GM21515 (cell line): ENCODE measurements around the gene GCC2.
"Not testable (repeated sequence)": the region's sequence is repeated elsewhere in the genome, so short reads cannot be mapped to it uniquely, and the experiment has no call there.

Experiments used
- ATAC-seq: cut with Tn5 transposase; IDR thresholded peaks from one replicate; pipeline ENCODE4 v1.9.1; 2021; ENCODE audit not compliant: unreplicated experiment

The GCC2 gene

GRCh38 chr2:108524688-108525087 is 75.7 kb downstream of the GCC2 start:
- not testable (repeated sequence) for ATAC-seq

DNA sequence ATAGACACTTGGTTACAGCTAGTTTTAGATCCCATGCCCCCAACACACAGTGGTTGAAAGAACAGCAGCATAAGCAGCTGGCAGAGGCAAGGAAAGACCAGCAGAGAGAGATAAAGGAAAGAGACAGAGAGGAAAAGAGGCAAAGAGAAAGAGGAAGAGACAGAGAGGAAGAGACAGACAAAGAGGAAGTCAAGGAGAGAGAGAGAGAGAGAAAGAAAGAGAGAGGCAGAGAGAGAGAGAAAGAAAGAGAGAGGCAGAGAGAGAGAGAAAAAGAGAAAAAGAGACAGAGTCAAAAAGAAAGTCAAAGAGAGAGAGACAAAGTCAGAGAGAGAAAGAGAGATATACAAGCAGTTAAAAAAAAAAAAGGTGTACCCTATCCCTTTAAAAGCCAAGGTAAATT is 76.3 kb downstream of the GCC2 start:
- ATAC-seq: not testable (repeated sequence)

DNA sequence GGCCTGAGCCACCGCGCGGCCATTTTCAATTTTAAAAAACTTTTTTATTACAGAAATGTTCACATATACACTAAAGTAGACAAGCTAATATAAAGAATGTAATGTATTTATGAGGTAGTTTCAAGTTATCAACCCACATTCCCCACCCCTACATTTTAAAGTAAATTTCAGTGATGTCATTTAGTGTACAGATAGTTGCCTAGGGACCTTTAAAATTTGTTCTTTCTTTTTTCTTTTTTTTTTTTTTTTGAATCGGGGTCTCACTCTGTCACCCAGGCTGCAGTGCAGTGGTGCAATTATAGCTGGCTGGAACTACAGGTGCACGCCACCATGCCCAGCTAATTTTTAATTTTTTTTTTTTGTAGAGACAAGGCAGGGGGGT is 82.7 kb downstream of the GCC2 start:
- ATAC-seq: no peak

DNA sequence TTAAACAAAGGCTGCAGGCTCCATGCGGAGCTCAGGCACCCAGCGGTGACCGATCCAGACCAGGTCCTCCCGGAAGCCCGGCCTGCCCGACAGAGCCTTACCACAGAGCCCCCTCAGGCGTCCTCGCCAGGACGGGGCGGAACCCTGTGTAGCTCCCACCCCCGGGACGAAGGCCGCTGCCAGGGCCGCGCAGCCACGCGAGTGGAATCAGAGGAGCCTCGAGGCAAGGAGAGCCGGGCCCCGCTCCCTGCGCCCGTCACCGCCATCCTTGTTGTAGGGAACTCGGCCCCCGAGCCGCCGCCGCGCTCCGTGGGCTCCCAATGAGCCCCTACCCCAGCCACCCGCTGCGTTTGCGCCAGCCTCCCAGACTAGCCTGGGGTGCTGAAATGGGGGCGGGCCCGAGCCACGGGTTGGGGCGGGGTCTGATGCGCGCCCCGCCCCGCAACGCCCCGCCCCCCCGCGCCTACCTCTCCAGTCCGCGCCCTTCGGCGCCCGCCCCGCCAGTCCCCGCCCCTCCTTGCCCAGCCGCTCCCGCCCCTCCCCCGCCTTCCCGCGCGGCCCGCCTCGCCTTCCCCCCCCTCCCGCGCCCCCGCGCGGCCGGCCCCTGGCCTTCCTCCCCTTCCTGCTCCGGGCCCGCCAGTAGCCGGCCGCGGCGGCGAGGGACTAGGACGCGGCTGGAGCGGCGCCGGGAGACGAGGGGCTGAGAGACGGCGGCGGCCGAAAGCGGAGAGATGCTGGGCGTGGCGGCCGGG is 85.0 kb downstream of the GCC2 start, which contains the start of gene LIMS1:
Gene LIMS1 (plus strand): TSS at position 639 of the 752 bp plus-strand sequence. CDS start 93 bp downstream, at position 732.
- peak; percentile 92 for ATAC-seq

DNA sequence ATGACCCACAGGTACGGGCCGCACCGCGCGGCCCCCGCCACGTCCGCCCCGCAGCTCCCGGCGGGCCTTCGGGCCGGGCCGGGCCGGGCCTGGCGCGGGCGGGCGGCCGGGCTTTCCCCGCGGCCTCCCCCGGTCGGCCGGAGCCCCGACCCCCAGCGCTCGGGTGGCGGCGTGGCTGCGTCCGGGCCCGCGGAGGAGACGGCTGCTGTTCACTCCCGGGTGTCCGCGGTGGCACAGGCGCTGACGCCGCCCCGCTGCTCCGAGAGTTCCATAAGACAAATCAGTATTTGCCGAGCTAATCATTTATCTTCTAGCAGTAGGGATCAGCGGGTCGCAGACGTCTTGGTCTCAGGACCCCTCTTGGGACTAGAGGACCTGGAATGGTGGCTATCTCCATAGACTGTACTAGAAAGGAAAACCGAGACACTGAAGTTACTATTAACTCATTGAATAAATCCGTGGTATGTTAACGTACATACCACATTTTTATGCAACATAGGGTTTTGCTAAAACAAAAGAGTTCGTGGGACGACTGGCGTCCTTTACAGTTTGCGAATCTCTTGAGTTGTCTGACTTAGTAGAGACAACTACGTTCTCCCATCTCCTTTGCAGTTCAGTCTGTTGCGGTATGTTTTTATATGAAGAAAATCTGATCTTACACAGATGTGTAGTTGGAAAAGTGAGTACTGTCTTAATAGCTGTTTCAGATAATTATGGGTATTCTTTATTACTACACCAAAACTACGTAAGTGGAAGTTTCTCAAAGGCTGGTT is 85.8 kb downstream of the GCC2 start:
- peak; percentile 40 for ATAC-seq

- ATAC-seq: no peak
Observed at GRCh38 chr2:108535357-108535631, 86.3 kb downstream of the GCC2 start.

DNA sequence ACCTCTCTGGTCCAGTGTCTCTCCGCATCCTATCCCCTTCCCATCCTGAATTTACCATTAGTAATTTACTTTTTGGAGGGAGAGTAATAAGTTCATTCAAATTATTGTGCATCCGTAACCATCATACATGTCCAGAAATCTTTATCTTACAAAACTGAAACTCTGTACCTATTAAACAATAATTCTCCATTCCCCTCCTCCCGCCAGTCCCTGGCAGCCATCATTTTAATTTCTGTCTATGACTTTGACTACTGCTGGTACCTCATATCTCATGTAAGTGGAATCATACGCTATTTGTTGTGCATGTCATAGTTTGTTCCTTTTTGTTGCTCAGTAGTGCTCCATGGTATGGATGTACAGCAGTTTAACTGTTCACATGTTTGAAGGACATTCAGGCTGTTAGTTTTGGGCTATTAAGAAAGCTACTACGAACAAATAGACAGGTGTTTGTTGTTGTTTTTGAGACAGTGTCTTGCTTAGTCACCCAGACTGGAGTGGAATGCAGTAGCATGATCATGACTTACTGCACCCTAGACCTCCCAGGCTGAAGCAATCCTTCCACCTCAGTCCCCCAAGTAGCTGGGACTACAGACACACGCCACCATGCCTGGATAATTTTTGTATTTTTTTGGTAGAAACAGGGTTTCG is 87.3 kb downstream of the GCC2 start:
- no peak for ATAC-seq

DNA sequence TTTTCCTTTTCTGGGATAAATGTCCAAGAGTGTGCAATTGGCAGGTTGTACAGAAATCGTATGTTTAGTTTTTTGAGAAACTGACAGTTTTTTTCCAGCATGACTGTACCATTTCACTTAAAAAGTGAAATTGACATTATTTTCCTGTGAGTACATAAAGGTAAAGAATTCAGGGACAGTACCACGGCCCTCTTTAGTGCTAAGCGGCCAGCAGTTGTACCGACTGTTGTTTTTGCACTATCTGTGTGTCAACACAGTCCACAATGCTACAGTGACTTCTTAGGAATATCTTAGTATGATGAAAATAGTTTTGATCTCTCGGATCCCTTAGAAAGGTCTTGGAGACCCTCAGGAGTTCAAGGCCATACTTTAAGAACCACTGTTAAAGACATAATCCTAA is 87.9 kb downstream of the GCC2 start:
- no peak for ATAC-seq

- ATAC-seq: no peak
Observed at GRCh38 chr2:108538000-108538625, 89.1 kb downstream of the GCC2 start.

DNA sequence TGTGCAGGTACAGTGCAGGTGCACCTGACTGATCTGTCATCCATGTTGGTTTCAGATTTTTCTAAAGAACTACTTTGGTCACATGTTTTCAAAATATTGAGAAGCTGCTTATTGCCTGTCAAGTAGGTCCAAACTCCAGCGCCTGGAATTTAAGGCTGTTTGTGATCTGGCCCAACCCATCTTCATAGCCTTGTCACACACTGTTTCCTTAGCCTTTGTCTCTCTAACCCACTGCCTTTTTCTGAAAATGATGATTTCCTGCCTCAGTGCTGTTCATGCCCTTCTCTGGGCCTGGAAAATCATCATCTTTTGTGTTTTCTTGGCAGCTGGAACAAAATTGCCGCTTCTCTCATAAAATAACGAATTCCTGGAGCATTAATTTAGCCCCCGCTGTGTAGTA is 92.4 kb downstream of the GCC2 start:
- ATAC-seq: no peak

GRCh38 chr2:108542071-108542470 is 93.1 kb downstream of the GCC2 start:
- no peak for ATAC-seq

- ATAC-seq: no peak
Observed at GRCh38 chr2:108547606-108548005, 98.6 kb downstream of the GCC2 start.

GRCh38 chr2:108548208-108549003 is 99.4 kb downstream of the GCC2 start:
- no peak for ATAC-seq

DNA sequence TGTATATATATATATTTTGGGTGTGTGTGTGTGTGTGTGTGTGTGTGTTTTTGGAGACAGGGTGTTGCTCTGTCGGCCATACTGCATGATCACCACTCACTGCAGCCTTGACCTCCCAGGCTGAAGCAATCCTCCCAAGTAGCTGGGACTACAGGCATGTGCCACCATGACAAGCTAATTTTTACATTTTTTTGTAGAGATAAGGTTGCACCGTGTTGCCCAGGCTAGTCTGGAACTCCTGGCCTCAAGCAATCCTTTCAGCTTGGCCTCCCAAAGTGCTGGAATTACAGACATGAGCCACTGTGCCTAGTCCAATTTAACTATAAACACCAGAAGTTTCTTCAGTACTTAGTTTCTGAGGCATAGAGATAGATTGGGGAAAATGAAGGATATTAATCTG is 103.6 kb downstream of the GCC2 start:
- no peak for ATAC-seq

GRCh38 chr2:108553209-108553919 is 104.4 kb downstream of the GCC2 start:
- ATAC-seq: no peak

DNA sequence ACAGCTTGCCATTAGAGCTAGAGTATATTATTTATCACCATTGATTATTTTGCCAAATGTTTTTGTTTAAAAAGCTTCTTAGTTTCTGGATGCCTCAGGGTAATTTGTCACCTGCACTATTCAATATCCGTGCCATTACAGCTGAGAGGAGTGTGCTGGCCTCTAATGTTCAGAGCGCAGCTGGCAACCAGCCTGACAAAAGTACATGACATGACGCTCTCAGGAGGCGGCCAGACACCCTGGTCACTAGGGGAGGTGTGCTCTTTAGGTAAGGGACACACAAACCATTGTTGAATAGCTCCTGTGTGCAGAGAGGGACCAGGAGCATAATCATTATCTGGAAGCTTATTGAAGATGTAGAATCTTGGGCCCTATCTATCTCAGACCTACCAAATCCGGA is 105.5 kb downstream of the GCC2 start:
- no peak for ATAC-seq

DNA sequence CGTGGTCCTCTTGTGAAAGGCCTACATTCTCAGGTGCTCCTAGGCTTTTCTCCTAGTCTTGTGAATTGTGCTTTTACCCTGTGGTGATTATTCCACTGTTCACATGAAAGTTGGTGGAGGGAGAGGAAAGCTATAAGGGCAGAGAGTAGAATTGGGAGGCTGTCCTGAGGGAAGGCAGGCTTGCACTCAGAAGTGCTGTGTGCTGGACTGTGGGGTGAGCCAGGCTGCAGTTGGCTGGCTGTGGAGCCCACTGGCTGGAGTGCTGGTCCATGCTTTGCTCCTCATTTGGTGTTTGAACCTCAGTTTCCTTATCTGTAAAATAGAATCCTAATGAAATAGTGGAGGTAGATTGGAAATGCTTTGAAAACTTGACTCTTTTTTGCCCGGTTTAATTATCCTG is 106.6 kb downstream of the GCC2 start:
- ATAC-seq: no peak

- not testable (repeated sequence) for ATAC-seq
Observed at GRCh38 chr2:108556581-108556980, 107.6 kb downstream of the GCC2 start.
